Measurements from ENCODE around the gene REELD1. TPM values are rescaled to one million over a fixed set of nuclear protein-coding genes. Genes with fewer than 3 reads are reported as not detected.

REELD1 gene
- total and polyA plus RNA-seq, 4 donors: 0.22 to 0.86 (median 0.56) TPM

DNA sequence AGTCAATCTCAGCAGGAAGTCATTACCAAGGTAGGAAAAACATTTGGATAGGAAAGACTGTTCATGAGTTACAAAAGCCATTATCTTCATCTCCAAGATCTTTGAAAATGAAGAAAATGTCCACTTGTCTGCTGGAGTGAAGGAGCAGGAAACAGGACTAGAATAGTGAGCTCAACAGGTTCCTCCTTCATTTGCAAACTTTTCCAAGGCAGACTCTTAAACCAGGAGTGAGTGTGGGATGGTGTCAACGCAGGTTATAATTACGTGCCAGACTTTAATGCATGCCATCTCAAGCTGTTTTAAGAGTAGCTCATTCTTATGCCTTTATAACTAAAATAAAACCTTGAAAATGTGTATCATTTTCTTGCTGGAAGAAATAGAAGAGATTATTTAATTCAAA lies 3.4 kb upstream of the REELD1 start:
- Histone ChIP-seq H3K4me3 (no peak overlapping the region), H3K27ac (ENCODE audit: low read depth in 1 of 2, low read length in 1 of 2) (no peak overlapping the region), H3K9me3 (ENCODE audit: control insufficient read depth in 4 of 4, insufficient read depth in 3 of 4, low read length in 3 of 4) (no peaks in the 10 kb centered on the region), H3K27me3 (ENCODE audit: control insufficient read depth in 3 of 3, insufficient read depth in 3 of 3, low read length in 2 of 3) (no peaks in the 10 kb centered on the region), H3K9ac (ENCODE audit: insufficient read depth in 1 of 2, low read length in 2 of 2) (no peak overlapping the region), H3K36me3 (ENCODE audit: control insufficient read depth in 4 of 4, insufficient read depth in 4 of 4, low read length in 4 of 4) (no peaks in the 10 kb centered on the region), H3K4me1 (ENCODE audit: control insufficient read depth in 5 of 5, insufficient read depth in 5 of 5, low read length in 5 of 5) (no peaks in the 10 kb centered on the region)
- TF ChIP-seq, protein P1, sequence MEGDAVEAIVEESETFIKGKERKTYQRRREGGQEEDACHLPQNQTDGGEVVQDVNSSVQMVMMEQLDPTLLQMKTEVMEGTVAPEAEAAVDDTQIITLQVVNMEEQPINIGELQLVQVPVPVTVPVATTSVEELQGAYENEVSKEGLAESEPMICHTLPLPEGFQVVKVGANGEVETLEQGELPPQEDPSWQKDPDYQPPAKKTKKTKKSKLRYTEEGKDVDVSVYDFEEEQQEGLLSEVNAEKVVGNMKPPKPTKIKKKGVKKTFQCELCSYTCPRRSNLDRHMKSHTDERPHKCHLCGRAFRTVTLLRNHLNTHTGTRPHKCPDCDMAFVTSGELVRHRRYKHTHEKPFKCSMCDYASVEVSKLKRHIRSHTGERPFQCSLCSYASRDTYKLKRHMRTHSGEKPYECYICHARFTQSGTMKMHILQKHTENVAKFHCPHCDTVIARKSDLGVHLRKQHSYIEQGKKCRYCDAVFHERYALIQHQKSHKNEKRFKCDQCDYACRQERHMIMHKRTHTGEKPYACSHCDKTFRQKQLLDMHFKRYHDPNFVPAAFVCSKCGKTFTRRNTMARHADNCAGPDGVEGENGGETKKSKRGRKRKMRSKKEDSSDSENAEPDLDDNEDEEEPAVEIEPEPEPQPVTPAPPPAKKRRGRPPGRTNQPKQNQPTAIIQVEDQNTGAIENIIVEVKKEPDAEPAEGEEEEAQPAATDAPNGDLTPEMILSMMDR (IDR thresholded peaks at IDR 0.05; ENCODE audit: control extremely low read depth, extremely low read depth): no peak
- 62 to 71% methylated on average over 2 of the region's 2 CpGs for WGBS, 2 donors
- ATAC-seq (ENCODE audit: insufficient read depth, low FRiP score) (no peak), DNase-seq (no peak)

DNA sequence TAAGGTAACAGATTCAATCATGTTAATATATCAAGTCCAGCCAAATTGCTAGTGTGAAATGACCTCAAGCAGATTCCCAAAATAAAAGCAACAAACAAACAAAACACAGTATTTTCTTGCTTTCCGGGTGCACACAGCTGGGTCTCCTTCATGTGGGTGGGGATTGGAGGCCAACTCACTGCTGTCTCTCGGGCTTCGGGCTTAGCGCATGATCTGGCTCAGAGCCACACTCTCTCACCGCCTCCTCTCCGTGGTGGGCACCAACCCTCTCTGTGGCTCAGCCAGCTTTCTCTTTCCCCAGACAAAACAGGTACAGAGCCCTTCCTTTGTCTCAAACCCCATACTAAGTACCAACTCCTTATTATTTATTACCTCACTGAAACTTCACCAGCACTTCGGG lies 2.9 kb upstream of the REELD1 start:
- Histone ChIP-seq H3K9ac (ENCODE audit: insufficient read depth in 1 of 2, low read length in 2 of 2) (no peak overlapping the region), H3K9me3 (ENCODE audit: control insufficient read depth in 4 of 4, insufficient read depth in 3 of 4, low read length in 3 of 4) (no peaks in the 10 kb centered on the region), H3K36me3 (ENCODE audit: control insufficient read depth in 4 of 4, insufficient read depth in 4 of 4, low read length in 4 of 4) (no peaks in the 10 kb centered on the region), H3K27me3 (ENCODE audit: control insufficient read depth in 3 of 3, insufficient read depth in 3 of 3, low read length in 2 of 3) (no peaks in the 10 kb centered on the region), H3K4me3 (no peak overlapping the region), H3K27ac (ENCODE audit: low read depth in 1 of 2, low read length in 1 of 2) (no peak overlapping the region), H3K4me1 (ENCODE audit: control insufficient read depth in 5 of 5, insufficient read depth in 5 of 5, low read length in 5 of 5) (no peaks in the 10 kb centered on the region)
- DNase-seq: no peak
- WGBS, 2 donors: 70 to 89% methylated on average over 7 of the region's 7 CpGs
- ATAC-seq (ENCODE audit: insufficient read depth, low FRiP score): no peak
- TF ChIP-seq, protein P1 (IDR thresholded peaks at IDR 0.05; ENCODE audit: control extremely low read depth, extremely low read depth): no peak

DNA sequence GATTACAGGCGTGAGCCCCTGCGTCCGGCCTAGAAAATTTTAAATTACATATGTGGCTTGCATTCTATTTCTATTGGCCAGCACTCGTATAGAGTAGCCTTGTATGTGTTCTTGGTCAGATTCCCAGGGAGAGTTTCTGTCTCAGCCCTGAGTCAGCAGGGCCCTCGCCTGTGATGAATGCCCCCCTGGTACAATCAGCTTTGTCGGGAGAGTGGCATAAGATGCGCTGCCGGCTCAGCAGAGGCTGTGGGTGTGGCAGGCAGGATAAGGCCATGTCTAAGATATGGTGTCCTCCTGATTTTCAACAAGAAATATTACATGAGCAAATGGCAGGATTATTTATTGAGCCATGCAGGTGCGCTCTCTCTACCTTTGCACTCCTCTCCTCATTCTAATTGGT lies 1.6 kb upstream of the REELD1 start:
- TF ChIP-seq, protein P1 (IDR thresholded peaks at IDR 0.05; ENCODE audit: control extremely low read depth, extremely low read depth): no peak
- 95% methylated on average over 9 of the region's 9 CpGs for WGBS, 2 donors
- ATAC-seq (ENCODE audit: insufficient read depth, low FRiP score) (no peak), DNase-seq (no peak)
- H3K4me3 ChIP-seq: no peak overlapping the region
- no peaks in the 10 kb centered on the region for H3K27me3 ChIP-seq (ENCODE audit: control insufficient read depth in 3 of 3, insufficient read depth in 3 of 3, low read length in 2 of 3)
- no peaks in the 10 kb centered on the region for H3K9me3 ChIP-seq (ENCODE audit: control insufficient read depth in 4 of 4, insufficient read depth in 3 of 4, low read length in 3 of 4)
- no peak overlapping the region for H3K9ac ChIP-seq (ENCODE audit: insufficient read depth in 1 of 2, low read length in 2 of 2)
- no peaks in the 10 kb centered on the region for H3K36me3 ChIP-seq (ENCODE audit: control insufficient read depth in 4 of 4, insufficient read depth in 4 of 4, low read length in 4 of 4)
- H3K27ac ChIP-seq (ENCODE audit: low read depth in 1 of 2, low read length in 1 of 2): no peak overlapping the region
- H3K4me1 ChIP-seq (ENCODE audit: control insufficient read depth in 5 of 5, insufficient read depth in 5 of 5, low read length in 5 of 5): no peaks in the 10 kb centered on the region

DNA sequence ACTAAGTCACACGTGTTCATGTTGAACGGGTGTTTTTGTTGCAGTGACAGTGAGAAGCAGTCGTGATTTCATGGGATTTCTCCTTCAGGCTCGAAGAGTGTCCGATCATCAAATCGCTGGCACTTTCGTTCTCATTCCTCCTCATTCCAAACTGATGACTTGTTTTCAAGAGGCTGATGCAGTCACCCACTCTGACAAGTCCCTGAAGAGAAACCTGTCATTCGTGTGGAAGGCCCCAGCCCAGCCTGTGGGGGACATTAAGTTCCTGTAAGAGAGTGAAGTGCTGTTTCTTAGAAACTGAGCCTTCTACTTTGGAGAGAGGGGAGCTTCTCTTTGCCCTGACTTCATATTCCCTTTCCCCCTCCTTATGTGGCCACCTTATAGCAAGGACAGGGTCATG lies 8.0 kb downstream of the REELD1 start:
- Histone ChIP-seq H3K4me1 (ENCODE audit: control insufficient read depth in 5 of 5, insufficient read depth in 5 of 5, low read length in 5 of 5) (peaks cover 0 to 4% (median 0%) of the 10 kb centered on the region in 5 donors), H3K4me3 (peak overlapping the region; percentile 19), H3K36me3 (ENCODE audit: control insufficient read depth in 4 of 4, insufficient read depth in 4 of 4, low read length in 4 of 4) (no peaks in the 10 kb centered on the region), H3K27ac (ENCODE audit: low read depth in 1 of 2, low read length in 1 of 2) (peak overlapping the region in 1 of 2 donors; percentile 13), H3K9ac (ENCODE audit: insufficient read depth in 1 of 2, low read length in 2 of 2) (no peak overlapping the region), H3K9me3 (ENCODE audit: control insufficient read depth in 4 of 4, insufficient read depth in 3 of 4, low read length in 3 of 4) (peaks cover 0 to 2% (median 0%) of the 10 kb centered on the region in 4 donors), H3K27me3 (ENCODE audit: control insufficient read depth in 3 of 3, insufficient read depth in 3 of 3, low read length in 2 of 3) (no peaks in the 10 kb centered on the region)
- ATAC-seq (ENCODE audit: insufficient read depth, low FRiP score) (peak; percentile 71), DNase-seq (no peak)
- TF ChIP-seq, protein P1 (IDR thresholded peaks at IDR 0.05; ENCODE audit: control extremely low read depth, extremely low read depth): no peak
- 59 to 85% methylated on average over 8 of the region's 8 CpGs for WGBS, 2 donors
